Suprapubic skin (tissue), 4 donors: ENCODE measurements around the gene WDR74.

ENCODE experiments used
- EP300 ChIP-seq: sonication (generic); formaldehyde crosslinking; IDR thresholded peaks from one replicate; pipeline ENCODE4 v1.6.1; 2017; ENCODE audit warnings: antibody characterized with exemption
- POLR2A ChIP-seq, 2 donors: fragments of 450-650 bp; IDR thresholded peaks; one replicate each; pipeline ENCODE4 v1.6.1; 2017; ENCODE audit warnings: antibody characterized with exemption in 2 of 2, mild to moderate bottlenecking in 2 of 2, moderate library complexity in 2 of 2
- POLR2AphosphoS5 ChIP-seq, 3 donors: sonication (generic); formaldehyde crosslinking; IDR thresholded peaks; one replicate each; pipeline ENCODE4 v1.6.1; 2017; ENCODE audit warnings: antibody characterized with exemption in 3 of 3
- TF ChIP-seq, protein P1 (sequence below), 2 donors: fragments of 200-600 bp in 1 of 2; fragments of 450-650 bp in 1 of 2; sonication (generic) in 1 of 2; IDR thresholded peaks; one replicate each; pipeline ENCODE4 v1.5.1; 2016 to 2019; ENCODE audit warnings: antibody characterized with exemption in 2 of 2, mild to moderate bottlenecking in 1 of 2, moderate library complexity in 1 of 2

DNA sequence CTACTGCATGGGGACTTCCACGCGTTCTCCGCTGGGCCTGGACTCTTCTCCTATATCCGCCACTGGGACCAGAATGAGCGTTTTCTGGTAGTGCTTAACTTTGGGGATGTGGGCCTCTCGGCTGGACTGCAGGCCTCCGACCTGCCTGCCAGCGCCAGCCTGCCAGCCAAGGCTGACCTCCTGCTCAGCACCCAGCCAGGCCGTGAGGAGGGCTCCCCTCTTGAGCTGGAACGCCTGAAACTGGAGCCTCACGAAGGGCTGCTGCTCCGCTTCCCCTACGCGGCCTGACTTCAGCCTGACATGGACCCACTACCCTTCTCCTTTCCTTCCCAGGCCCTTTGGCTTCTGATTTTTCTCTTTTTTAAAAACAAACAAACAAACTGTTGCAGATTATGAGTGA, 49.0 kb upstream of the WDR74 start:
- TF ChIP-seq, protein P1, sequence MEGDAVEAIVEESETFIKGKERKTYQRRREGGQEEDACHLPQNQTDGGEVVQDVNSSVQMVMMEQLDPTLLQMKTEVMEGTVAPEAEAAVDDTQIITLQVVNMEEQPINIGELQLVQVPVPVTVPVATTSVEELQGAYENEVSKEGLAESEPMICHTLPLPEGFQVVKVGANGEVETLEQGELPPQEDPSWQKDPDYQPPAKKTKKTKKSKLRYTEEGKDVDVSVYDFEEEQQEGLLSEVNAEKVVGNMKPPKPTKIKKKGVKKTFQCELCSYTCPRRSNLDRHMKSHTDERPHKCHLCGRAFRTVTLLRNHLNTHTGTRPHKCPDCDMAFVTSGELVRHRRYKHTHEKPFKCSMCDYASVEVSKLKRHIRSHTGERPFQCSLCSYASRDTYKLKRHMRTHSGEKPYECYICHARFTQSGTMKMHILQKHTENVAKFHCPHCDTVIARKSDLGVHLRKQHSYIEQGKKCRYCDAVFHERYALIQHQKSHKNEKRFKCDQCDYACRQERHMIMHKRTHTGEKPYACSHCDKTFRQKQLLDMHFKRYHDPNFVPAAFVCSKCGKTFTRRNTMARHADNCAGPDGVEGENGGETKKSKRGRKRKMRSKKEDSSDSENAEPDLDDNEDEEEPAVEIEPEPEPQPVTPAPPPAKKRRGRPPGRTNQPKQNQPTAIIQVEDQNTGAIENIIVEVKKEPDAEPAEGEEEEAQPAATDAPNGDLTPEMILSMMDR (IDR thresholded peaks at IDR 0.05): no peak
- TF ChIP-seq POLR2A (IDR thresholded peaks at IDR 0.05) (no peak), POLR2AphosphoS5 (IDR thresholded peaks at IDR 0.05) (no peak), EP300 (no peak)
